Ishikawa (cell line): Measurements from ENCODE around the gene TBC1D8.

Source experiments
- CEBPB ChIP-seq: IDR thresholded peaks from 2 replicates; pipeline ENCODE4 v1.6.1; 2012
- CREB1 ChIP-seq: IDR thresholded peaks from 2 replicates; pipeline ENCODE4 v1.6.1; 2012; ENCODE audit warnings: low read depth
- EP300 ChIP-seq: IDR thresholded peaks from 2 replicates; pipeline ENCODE4 v1.6.1; 2012; ENCODE audit warnings: borderline replicate concordance
- NFIC ChIP-seq: IDR thresholded peaks from 2 replicates; pipeline ENCODE4 v1.6.1; 2012
- RAD21 ChIP-seq: IDR thresholded peaks from 2 replicates; pipeline ENCODE4 v1.6.1; 2012; ENCODE audit warnings: low read depth
- REST ChIP-seq: IDR thresholded peaks from 2 replicates; pipeline ENCODE4 v1.6.1; 2012; ENCODE audit warnings: low read depth, mild to moderate bottlenecking
- TAF1 ChIP-seq: IDR thresholded peaks from 2 replicates; pipeline ENCODE4 v1.6.1; 2012; ENCODE audit warnings: low read depth, mild to moderate bottlenecking
- USF1 ChIP-seq: IDR thresholded peaks from 2 replicates; pipeline ENCODE4 v1.6.1; 2012
- YY1 ChIP-seq: IDR thresholded peaks from 2 replicates; pipeline ENCODE4 v1.6.1; 2012; ENCODE audit warnings: low read depth
- ZBTB7A ChIP-seq: IDR thresholded peaks from 2 replicates; pipeline ENCODE4 v1.6.1; 2012; ENCODE audit warnings: low read depth
- TF ChIP-seq, protein P1 (sequence below): IDR thresholded peaks from 2 replicates; pipeline ENCODE4 v1.6.1; 2012

DNA sequence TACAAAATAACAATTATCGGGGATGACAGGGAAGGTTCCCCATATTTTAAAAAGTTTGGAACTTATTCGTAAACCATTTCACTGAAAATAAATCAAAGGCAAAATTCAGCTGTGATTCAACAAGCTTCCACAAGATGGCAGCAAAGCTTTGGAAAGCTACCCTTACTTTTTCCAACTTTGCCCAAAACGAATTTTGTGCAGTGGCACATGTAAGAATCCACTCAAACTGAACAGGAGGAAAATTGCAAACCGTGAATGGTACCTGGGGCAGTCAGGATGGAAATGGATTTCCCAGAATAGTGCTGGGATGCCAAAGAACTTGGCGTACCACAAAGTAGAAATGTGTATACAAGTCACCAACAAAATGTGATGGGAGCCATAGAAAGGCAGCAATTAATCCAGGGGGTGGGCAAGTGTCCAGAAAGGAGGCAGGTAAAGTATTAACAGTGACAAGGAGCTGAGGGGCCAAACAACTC lies 138.4 kb downstream of the TBC1D8 start:
- TF ChIP-seq, protein P1, sequence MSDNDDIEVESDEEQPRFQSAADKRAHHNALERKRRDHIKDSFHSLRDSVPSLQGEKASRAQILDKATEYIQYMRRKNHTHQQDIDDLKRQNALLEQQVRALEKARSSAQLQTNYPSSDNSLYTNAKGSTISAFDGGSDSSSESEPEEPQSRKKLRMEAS: no peak
- TF ChIP-seq ZBTB7A (no peak), YY1 (no peak), REST (no peak), EP300 (no peak), CEBPB (no peak), USF1 (no peak), CREB1 (no peak), RAD21 (peak; percentile 76), NFIC (no peak), TAF1 (no peak)
